HepG2 (cell line): ENCODE measurements around the gene GRM4. TPM values are rescaled to one million over a fixed set of nuclear protein-coding genes. Genes with fewer than 3 reads are reported as not detected.

Source experiments
- CEBPG ChIP-seq: IDR thresholded peaks from 2 replicates; pipeline ENCODE4 v1.6.1; 2016
- GATA4 ChIP-seq: sonication (generic); IDR thresholded peaks from 2 replicates; pipeline ENCODE4 v1.6.1; 2016; ENCODE audit warnings: antibody characterized with exemption, low read depth, borderline replicate concordance
- HMGA1 ChIP-seq: sonication (generic); formaldehyde crosslinking; conservative IDR thresholded peaks from 2 replicates; pipeline ENCODE4 v1.4.0; 2020; ENCODE audit warnings: missing genetic modification reagents
- HNF4G ChIP-seq, 2 experiments: sonication (generic) in 1 of 2; formaldehyde crosslinking in 1 of 2; IDR thresholded peaks; 2 replicates each; pipeline versions ENCODE4 v1.4.0 to v1.6.1; 2011 to 2020; ENCODE audit warnings: borderline replicate concordance in 2 of 2, low read depth in 2 of 2, mild to moderate bottlenecking in 2 of 2, low read length in 1 of 2, missing genetic modification reagents in 1 of 2, moderate library complexity in 1 of 2
- IKZF1 ChIP-seq: fragments of 450-650 bp; IDR thresholded peaks from 2 replicates; pipeline ENCODE4 v1.7.1; 2016
- KLF13 ChIP-seq: sonication (generic); formaldehyde crosslinking; IDR thresholded peaks from 2 replicates; pipeline ENCODE4 v1.4.0; 2020; ENCODE audit warnings: mild to moderate bottlenecking, missing genetic modification reagents
- MAF1 ChIP-seq: sonication (generic); formaldehyde crosslinking; IDR thresholded peaks from 2 replicates; pipeline ENCODE4 v1.5.0; 2020; ENCODE audit warnings: missing genetic modification reagents, borderline replicate concordance
- MAFG ChIP-seq: sonication (generic); formaldehyde crosslinking; IDR thresholded peaks from 2 replicates; pipeline ENCODE4 v1.5.1; 2020; ENCODE audit warnings: mild to moderate bottlenecking, missing genetic modification reagents
- PLRG1 ChIP-seq: fragments of 450-650 bp; conservative IDR thresholded peaks from 2 replicates; pipeline ENCODE4 v1.6.1; 2016
- PTBP1 ChIP-seq: fragments of 200-400 bp; formaldehyde crosslinking; IDR thresholded peaks from 2 replicates; pipeline ENCODE4 v1.6.1; 2018; ENCODE audit warnings: low read length, low read depth; ENCODE audit not compliant: poor library complexity, severe bottlenecking
- SALL2 ChIP-seq: sonication (generic); formaldehyde crosslinking; IDR thresholded peaks from 2 replicates; pipeline ENCODE4 v1.8.1; 2023; ENCODE audit warnings: mild to moderate bottlenecking, missing genetic modification reagents, inconsistent platforms
- SNAI1 ChIP-seq: sonication (generic); formaldehyde crosslinking; IDR thresholded peaks from 2 replicates; pipeline ENCODE4 v1.5.0; 2020; ENCODE audit warnings: mild to moderate bottlenecking, missing genetic modification reagents, borderline replicate concordance
- SRSF1 ChIP-seq: fragments of 200-400 bp; formaldehyde crosslinking; optimal IDR thresholded peaks from 2 replicates; pipeline ENCODE3; 2017; ENCODE audit warnings: mild to moderate bottlenecking, low read depth, low read length, moderate library complexity
- TBX3 ChIP-seq: fragments of 450-650 bp; IDR thresholded peaks from 2 replicates; pipeline ENCODE4 v1.6.1; 2017; ENCODE audit warnings: antibody characterized with exemption, mild to moderate bottlenecking, inconsistent platforms, borderline replicate concordance
- ZNF121 ChIP-seq: sonication (generic); formaldehyde crosslinking; IDR thresholded peaks from 2 replicates; pipeline ENCODE4 v1.5.0; 2020; ENCODE audit warnings: mild to moderate bottlenecking, missing genetic modification reagents
- ZNF230 ChIP-seq: sonication (generic); formaldehyde crosslinking; IDR thresholded peaks from 2 replicates; pipeline ENCODE4 v1.4.0; 2020; ENCODE audit warnings: mild to moderate bottlenecking, missing genetic modification reagents
- ZNF331 ChIP-seq: sonication (generic); formaldehyde crosslinking; IDR thresholded peaks from 2 replicates; pipeline ENCODE4 v1.4.0; 2020; ENCODE audit warnings: missing genetic modification reagents
- ZNF547 ChIP-seq: sonication (generic); formaldehyde crosslinking; IDR thresholded peaks from 2 replicates; pipeline ENCODE4 v1.5.1; 2020; ENCODE audit warnings: mild to moderate bottlenecking, missing genetic modification reagents
- ZNF879 ChIP-seq: sonication (generic); formaldehyde crosslinking; IDR thresholded peaks from 2 replicates; pipeline ENCODE4 v1.8.1; 2023; ENCODE audit warnings: missing genetic modification reagents
- ZSCAN30 ChIP-seq: sonication (generic); formaldehyde crosslinking; IDR thresholded peaks from 2 replicates; pipeline ENCODE4 v1.5.0; 2020; ENCODE audit warnings: mild to moderate bottlenecking, missing genetic modification reagents
- polyA plus RNA-seq, 8 experiments: library from polyadenylated mRNA; depleted of rRNA in 3 of 8; stranded (reverse) in 7 of 8; unstranded in 1 of 8; fragments of >200 nt; fragmentation: Illumina TruSeq in 4 of 8; extraction: Trizol in 4 of 8; gene quantifications; 2 replicates each; pipeline versions ENCODE4 v1.2.1 to v1.2.3, GENCODE V29; 2011 to 2016; ENCODE audit warnings: low read depth in 4 of 8, missing spikeins in 1 of 8, mixed read lengths in 1 of 8; ENCODE audit not compliant: insufficient read depth in 1 of 8
- total RNA-seq, 5 experiments: library from RNA; depleted of rRNA; stranded (reverse); fragments of >200 nt; fragmentation: Illumina TruSeq; extraction: Trizol; gene quantifications; 2 replicates each; pipeline ENCODE4 v1.2.3, GENCODE V29; 2016; ENCODE audit warnings: low read depth in 1 of 5
- TF ChIP-seq, protein P1 (sequence below): sonication (generic); formaldehyde crosslinking; conservative IDR thresholded peaks from 2 replicates; pipeline ENCODE4 v1.4.0; 2020; ENCODE audit warnings: mild to moderate bottlenecking, missing genetic modification reagents, moderate library complexity
- TF ChIP-seq, protein P2 (sequence below): sonication (generic); formaldehyde crosslinking; IDR thresholded peaks from 2 replicates; pipeline ENCODE4 v1.4.0; 2020; ENCODE audit warnings: missing genetic modification reagents, borderline replicate concordance
- TF ChIP-seq, protein P3 (sequence below): IDR thresholded peaks from 2 replicates; pipeline ENCODE4 v1.6.1; 2016; ENCODE audit warnings: mild to moderate bottlenecking
- TF ChIP-seq, protein P4 (sequence below): sonication (generic); formaldehyde crosslinking; IDR thresholded peaks from 2 replicates; pipeline ENCODE4 v1.5.0; 2020; ENCODE audit warnings: missing genetic modification reagents

The GRM4 gene
- total and polyA plus RNA-seq, 2 of the 13 experiments (the other 11 are each of a cell fraction or from before 2014, with no cell fraction given), result not detected

DNA sequence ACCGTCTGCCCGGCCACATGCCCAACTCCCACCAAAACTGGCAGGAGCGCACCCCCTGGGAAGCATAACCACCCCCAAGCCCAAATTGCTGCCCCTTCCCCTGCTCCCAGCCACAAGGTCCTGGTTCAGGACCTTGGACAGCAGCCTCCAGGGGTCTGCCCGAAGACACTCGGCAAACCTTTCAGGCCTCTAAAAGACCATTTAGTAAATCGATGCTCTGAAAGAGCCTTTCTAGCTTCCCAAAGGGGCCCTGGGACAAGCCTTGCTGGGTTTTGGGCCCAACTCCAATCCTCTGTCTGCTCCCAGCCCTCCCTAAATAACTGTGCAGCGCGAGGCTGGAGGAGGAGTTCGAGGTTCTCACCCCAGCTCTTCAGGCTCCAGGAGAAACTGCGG is 30.5 kb downstream of the GRM4 start (continued):
- TF ChIP-seq, protein P1, sequence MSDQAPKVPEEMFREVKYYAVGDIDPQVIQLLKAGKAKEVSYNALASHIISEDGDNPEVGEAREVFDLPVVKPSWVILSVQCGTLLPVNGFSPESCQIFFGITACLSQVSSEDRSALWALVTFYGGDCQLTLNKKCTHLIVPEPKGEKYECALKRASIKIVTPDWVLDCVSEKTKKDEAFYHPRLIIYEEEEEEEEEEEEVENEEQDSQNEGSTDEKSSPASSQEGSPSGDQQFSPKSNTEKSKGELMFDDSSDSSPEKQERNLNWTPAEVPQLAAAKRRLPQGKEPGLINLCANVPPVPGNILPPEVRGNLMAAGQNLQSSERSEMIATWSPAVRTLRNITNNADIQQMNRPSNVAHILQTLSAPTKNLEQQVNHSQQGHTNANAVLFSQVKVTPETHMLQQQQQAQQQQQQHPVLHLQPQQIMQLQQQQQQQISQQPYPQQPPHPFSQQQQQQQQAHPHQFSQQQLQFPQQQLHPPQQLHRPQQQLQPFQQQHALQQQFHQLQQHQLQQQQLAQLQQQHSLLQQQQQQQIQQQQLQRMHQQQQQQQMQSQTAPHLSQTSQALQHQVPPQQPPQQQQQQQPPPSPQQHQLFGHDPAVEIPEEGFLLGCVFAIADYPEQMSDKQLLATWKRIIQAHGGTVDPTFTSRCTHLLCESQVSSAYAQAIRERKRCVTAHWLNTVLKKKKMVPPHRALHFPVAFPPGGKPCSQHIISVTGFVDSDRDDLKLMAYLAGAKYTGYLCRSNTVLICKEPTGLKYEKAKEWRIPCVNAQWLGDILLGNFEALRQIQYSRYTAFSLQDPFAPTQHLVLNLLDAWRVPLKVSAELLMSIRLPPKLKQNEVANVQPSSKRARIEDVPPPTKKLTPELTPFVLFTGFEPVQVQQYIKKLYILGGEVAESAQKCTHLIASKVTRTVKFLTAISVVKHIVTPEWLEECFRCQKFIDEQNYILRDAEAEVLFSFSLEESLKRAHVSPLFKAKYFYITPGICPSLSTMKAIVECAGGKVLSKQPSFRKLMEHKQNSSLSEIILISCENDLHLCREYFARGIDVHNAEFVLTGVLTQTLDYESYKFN (CRISPR knock-in tag), result no peak
- TF ChIP-seq ZSCAN30 (CRISPR knock-in tag) (no peak), ZNF230 (peak; percentile 40; the same call in 1 of the 2 replicates), SNAI1 (CRISPR knock-in tag) (no peak), KLF13 (no peak), ZNF879 (no peak), SRSF1 (no peak), MAFG (CRISPR knock-in tag) (no peak), GATA4 (no peak), CEBPG (no peak), MAF1 (CRISPR knock-in tag) (no peak), TBX3 (no peak), PLRG1 (no peak), HNF4G (IDR thresholded peaks at IDR 0.05; ENCODE audit: borderline replicate concordance, low read depth, low read length) (no peak), HNF4G (CRISPR knock-in tag; IDR thresholded peaks at IDR 0.05; ENCODE audit: borderline replicate concordance, low read depth) (no peak), ZNF121 (no peak), IKZF1 (no peak), ZNF547 (CRISPR knock-in tag) (no peak), HMGA1 (no peak), PTBP1 (no peak), ZNF331 (peak; percentile 70; the same call in 1 of the 2 replicates), SALL2 (CRISPR knock-in tag) (0 out of 2 replicates have a peak, but pooled peaks have one; percentile 33)
- TF ChIP-seq, protein P2, sequence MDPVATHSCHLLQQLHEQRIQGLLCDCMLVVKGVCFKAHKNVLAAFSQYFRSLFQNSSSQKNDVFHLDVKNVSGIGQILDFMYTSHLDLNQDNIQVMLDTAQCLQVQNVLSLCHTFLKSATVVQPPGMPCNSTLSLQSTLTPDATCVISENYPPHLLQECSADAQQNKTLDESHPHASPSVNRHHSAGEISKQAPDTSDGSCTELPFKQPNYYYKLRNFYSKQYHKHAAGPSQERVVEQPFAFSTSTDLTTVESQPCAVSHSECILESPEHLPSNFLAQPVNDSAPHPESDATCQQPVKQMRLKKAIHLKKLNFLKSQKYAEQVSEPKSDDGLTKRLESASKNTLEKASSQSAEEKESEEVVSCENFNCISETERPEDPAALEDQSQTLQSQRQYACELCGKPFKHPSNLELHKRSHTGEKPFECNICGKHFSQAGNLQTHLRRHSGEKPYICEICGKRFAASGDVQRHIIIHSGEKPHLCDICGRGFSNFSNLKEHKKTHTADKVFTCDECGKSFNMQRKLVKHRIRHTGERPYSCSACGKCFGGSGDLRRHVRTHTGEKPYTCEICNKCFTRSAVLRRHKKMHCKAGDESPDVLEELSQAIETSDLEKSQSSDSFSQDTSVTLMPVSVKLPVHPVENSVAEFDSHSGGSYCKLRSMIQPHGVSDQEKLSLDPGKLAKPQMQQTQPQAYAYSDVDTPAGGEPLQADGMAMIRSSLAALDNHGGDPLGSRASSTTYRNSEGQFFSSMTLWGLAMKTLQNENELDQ, result peak; percentile 88; the same call in 1 of the 2 replicates
- TF ChIP-seq, protein P3, sequence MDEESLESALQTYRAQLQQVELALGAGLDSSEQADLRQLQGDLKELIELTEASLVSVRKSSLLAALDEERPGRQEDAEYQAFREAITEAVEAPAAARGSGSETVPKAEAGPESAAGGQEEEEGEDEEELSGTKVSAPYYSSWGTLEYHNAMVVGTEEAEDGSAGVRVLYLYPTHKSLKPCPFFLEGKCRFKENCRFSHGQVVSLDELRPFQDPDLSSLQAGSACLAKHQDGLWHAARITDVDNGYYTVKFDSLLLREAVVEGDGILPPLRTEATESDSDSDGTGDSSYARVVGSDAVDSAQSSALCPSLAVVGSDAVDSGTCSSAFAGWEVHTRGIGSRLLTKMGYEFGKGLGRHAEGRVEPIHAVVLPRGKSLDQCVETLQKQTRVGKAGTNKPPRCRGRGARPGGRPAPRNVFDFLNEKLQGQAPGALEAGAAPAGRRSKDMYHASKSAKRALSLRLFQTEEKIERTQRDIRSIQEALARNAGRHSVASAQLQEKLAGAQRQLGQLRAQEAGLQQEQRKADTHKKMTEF (CRISPR knock-in tag), result no peak
- TF ChIP-seq, protein P4, sequence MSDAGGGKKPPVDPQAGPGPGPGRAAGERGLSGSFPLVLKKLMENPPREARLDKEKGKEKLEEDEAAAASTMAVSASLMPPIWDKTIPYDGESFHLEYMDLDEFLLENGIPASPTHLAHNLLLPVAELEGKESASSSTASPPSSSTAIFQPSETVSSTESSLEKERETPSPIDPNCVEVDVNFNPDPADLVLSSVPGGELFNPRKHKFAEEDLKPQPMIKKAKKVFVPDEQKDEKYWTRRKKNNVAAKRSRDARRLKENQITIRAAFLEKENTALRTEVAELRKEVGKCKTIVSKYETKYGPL (CRISPR knock-in tag), result peak; percentile 73; the same call in 1 of the 2 replicates
